WTC11 (cell line): Measurements from ENCODE around the gene CD6. TPM values are rescaled to one million over a fixed set of nuclear protein-coding genes. Genes with fewer than 3 reads are reported as not detected.
"Not testable (repeated sequence)": the region's sequence is repeated elsewhere in the genome, so short reads cannot be mapped to it uniquely, and the experiment has no call there.

Source experiments
- ATAC-seq: fragments of 200-7000 bp; cut with Tn5 transposase; 2 replicates; pipeline ENCODE4 v1.10.0; 2021; ENCODE audit warnings: mild to moderate bottlenecking, moderate library complexity
- CTCF ChIA-PET: fragments of 300-600 bp; sonication (Branson Sonifier 250); formaldehyde crosslinking; loops from one replicate; lab custom pipeline; 2021; ENCODE audit warnings: antibody characterized with exemption; lab: Charles Lee
- POLR2A ChIA-PET: fragments of 350-600 bp; sonication (Branson Sonifier 250); formaldehyde crosslinking; loops from one replicate; lab custom pipeline; 2021; ENCODE audit warnings: antibody characterized with exemption; lab: Charles Lee
- DNase-seq: peaks from one replicate; pipeline ENCODE4 v3.0.0; 2021; ENCODE audit warnings: low spot score
- H3K27ac Mint-ChIP-seq: 2 replicates; pipeline ENCODE4 v1.8.0; 2021; ENCODE audit warnings: mixed read lengths
- H3K27me3 Mint-ChIP-seq: 2 replicates; pipeline ENCODE4 v1.8.0; 2021; ENCODE audit warnings: low read depth, mild to moderate bottlenecking, moderate library complexity, mixed read lengths
- H3K36me3 Mint-ChIP-seq: 2 replicates; pipeline ENCODE4 v1.8.0; 2021; ENCODE audit warnings: mixed read lengths
- H3K4me1 Mint-ChIP-seq: 2 replicates; pipeline ENCODE4 v1.8.0; 2022; ENCODE audit warnings: mixed read lengths
- H3K4me3 Mint-ChIP-seq: 2 replicates; pipeline ENCODE4 v1.8.0; 2021; ENCODE audit warnings: mild to moderate bottlenecking, moderate library complexity, mixed read lengths
- H3K9me3 Mint-ChIP-seq: 2 replicates; pipeline ENCODE4 v1.8.0; 2021; ENCODE audit warnings: mixed read lengths
- AFF4 ChIP-seq: sonication (generic); formaldehyde crosslinking; IDR thresholded peaks from 2 replicates; pipeline ENCODE4 v1.8.1; 2023; ENCODE audit warnings: mild to moderate bottlenecking, missing genetic modification reagents, borderline replicate concordance
- AR ChIP-seq: fragments of 250-450 bp; sonication (Bioruptor Pico); IDR thresholded peaks from 2 replicates; pipeline ENCODE4 v1.9.0; 2021; ENCODE audit warnings: mild to moderate bottlenecking
- ATF1 ChIP-seq: sonication (generic); formaldehyde crosslinking; IDR thresholded peaks from 2 replicates; pipeline ENCODE4 v1.8.1; 2023; ENCODE audit warnings: mild to moderate bottlenecking, moderate library complexity, missing genetic modification reagents
- ATF3 ChIP-seq: sonication (generic); formaldehyde crosslinking; conservative IDR thresholded peaks from 2 replicates; pipeline ENCODE4 v1.8.1; 2022; ENCODE audit warnings: mild to moderate bottlenecking, missing genetic modification reagents
- ATF6 ChIP-seq: sonication (generic); formaldehyde crosslinking; IDR thresholded peaks from 2 replicates; pipeline ENCODE4 v1.8.1; 2023; ENCODE audit warnings: mild to moderate bottlenecking, missing genetic modification reagents
- E2F1 ChIP-seq: sonication (generic); formaldehyde crosslinking; IDR thresholded peaks from 2 replicates; pipeline ENCODE4 v1.8.0; 2022; ENCODE audit warnings: mild to moderate bottlenecking, missing genetic modification reagents
- E2F5 ChIP-seq: sonication (generic); formaldehyde crosslinking; IDR thresholded peaks from 2 replicates; pipeline ENCODE4 v1.8.1; 2022; ENCODE audit warnings: mild to moderate bottlenecking, moderate library complexity, missing genetic modification reagents
- ELF4 ChIP-seq: sonication (generic); formaldehyde crosslinking; IDR thresholded peaks from 2 replicates; pipeline ENCODE4 v1.8.1; 2022; ENCODE audit warnings: low read depth, mild to moderate bottlenecking, moderate library complexity, missing genetic modification reagents
- EMX1 ChIP-seq: fragments of 250-450 bp; sonication (Bioruptor Pico); IDR thresholded peaks from 2 replicates; pipeline ENCODE4 v1.8.0; 2021; ENCODE audit warnings: mild to moderate bottlenecking
- ESRRA ChIP-seq: sonication (generic); formaldehyde crosslinking; IDR thresholded peaks from 2 replicates; pipeline ENCODE4 v1.8.1; 2022; ENCODE audit warnings: mild to moderate bottlenecking, missing genetic modification reagents, borderline replicate concordance
- HMGA2 ChIP-seq: fragments of 250-450 bp; sonication (Bioruptor Pico); IDR thresholded peaks from 2 replicates; pipeline ENCODE4 v1.4.0; 2021; ENCODE audit warnings: mild to moderate bottlenecking, moderate library complexity
- IRF2 ChIP-seq: sonication (generic); formaldehyde crosslinking; IDR thresholded peaks from 2 replicates; pipeline ENCODE4 v1.8.0; 2022; ENCODE audit warnings: low read depth, missing genetic modification reagents, borderline replicate concordance
- SMAD4 ChIP-seq: sonication (generic); formaldehyde crosslinking; IDR thresholded peaks from 2 replicates; pipeline ENCODE4 v1.8.0; 2022; ENCODE audit warnings: mild to moderate bottlenecking, missing genetic modification reagents
- SOX15 ChIP-seq: fragments of 250-450 bp; sonication (Bioruptor Pico); IDR thresholded peaks from 2 replicates; pipeline ENCODE4 v1.9.0; 2021; ENCODE audit warnings: mild to moderate bottlenecking
- SP1 ChIP-seq: sonication (generic); formaldehyde crosslinking; conservative IDR thresholded peaks from 2 replicates; pipeline ENCODE4 v1.8.1; 2022; ENCODE audit warnings: missing genetic modification reagents
- TEAD1 ChIP-seq: sonication (generic); formaldehyde crosslinking; IDR thresholded peaks from 2 replicates; pipeline ENCODE4 v1.8.0; 2022; ENCODE audit warnings: mild to moderate bottlenecking, missing genetic modification reagents
- ZNF317 ChIP-seq: sonication (generic); formaldehyde crosslinking; IDR thresholded peaks from 2 replicates; pipeline ENCODE4 v1.8.1; 2023; ENCODE audit warnings: low read depth, mild to moderate bottlenecking, moderate library complexity, missing genetic modification reagents, borderline replicate concordance
- ZNF532 ChIP-seq: fragments of 250-450 bp; sonication (Bioruptor Pico); IDR thresholded peaks from 2 replicates; pipeline ENCODE4 v1.9.0; 2021; ENCODE audit warnings: mild to moderate bottlenecking, borderline replicate concordance
- total RNA-seq: library from RNA; stranded (reverse); gene quantifications from 3 replicates; pipeline ENCODE4 v1.2.3, GENCODE V29; 2021

The CD6 gene
- total RNA-seq, 1 experiment from 2014 or later: 1.0 TPM

GRCh38 chr11:60973699-60974098, 2.2 kb downstream of the CD6 start (continued):
- TF ChIP-seq AR (CRISPR knock-in tag) (no peak), TEAD1 (CRISPR knock-in tag) (no peak), ESRRA (CRISPR knock-in tag) (no peak), EMX1 (no peak), ATF6 (no peak), ATF3 (CRISPR knock-in tag) (no peak), ATF1 (CRISPR knock-in tag) (no peak), E2F1 (CRISPR knock-in tag) (no peak)

GRCh38 chr11:60974316-60974715, 2.8 kb downstream of the CD6 start:
- CTCF ChIA-PET: interaction anchor here (0.6 kb wide), 1 partner anchor 12 kb away, joined by 9 read pairs; no protein-coding TSS in a partner anchor
- H3K27me3 Mint-ChIP-seq, POLR2A ChIA-PET: not testable (repeated sequence)

GRCh38 chr11:60974726-60975125, 3.2 kb downstream of the CD6 start:
- ChIA-PET POLR2A (no interaction called here), CTCF (no interaction called here)
- Mint-ChIP-seq H3K27ac (no peak overlapping the region), H3K4me3 (no peak overlapping the region), H3K4me1 (no peaks in the 10 kb centered on the region), H3K36me3 (no peaks in the 10 kb centered on the region), H3K27me3 (peaks cover 5% of the 10 kb centered on the region; the same call in 1 of the 2 replicates), H3K9me3 (no peaks in the 10 kb centered on the region)
- ATAC-seq (no peak), DNase-seq (no peak)
- no peak for TF ChIP-seq ESRRA (CRISPR knock-in tag)
- no peak for TF ChIP-seq SP1 (CRISPR knock-in tag)
- TF ChIP-seq SMAD4 (CRISPR knock-in tag): no peak
- no peak for TF ChIP-seq ZNF532 (CRISPR knock-in tag)
- TF ChIP-seq IRF2: no peak
- no peak for TF ChIP-seq ELF4 (CRISPR knock-in tag)
- TF ChIP-seq AFF4 (CRISPR knock-in tag): no peak
- no peak for TF ChIP-seq ZNF317 (CRISPR knock-in tag)
- no peak for TF ChIP-seq E2F5 (CRISPR knock-in tag)
- TF ChIP-seq HMGA2 (CRISPR knock-in tag): no peak
- TF ChIP-seq SOX15 (CRISPR knock-in tag): no peak

More at GRCh38 chr11:60974316-60974715, 2.8 kb downstream of the CD6 start:
- not testable (repeated sequence) for H3K36me3 Mint-ChIP-seq, H3K9me3 Mint-ChIP-seq, ATAC-seq, H3K4me1 Mint-ChIP-seq, DNase-seq, H3K4me3 Mint-ChIP-seq, H3K27ac Mint-ChIP-seq
